Trophoblast cell (in vitro differentiated cells and primary cell): ENCODE measurements around the gene PGM2.

ENCODE experiments used
- DNase-seq, 2 donors: peaks; one replicate each; pipeline ENCODE4 v3.0.0-alpha.2; 2016
- H2AFZ ChIP-seq: 2 replicates; pipeline ENCODE4 v1.6.1; 2013; ENCODE audit warnings: low read length, moderate library complexity, mild to moderate bottlenecking; ENCODE audit not compliant: insufficient read depth, poor library complexity
- H2AK5ac ChIP-seq: 2 replicates; pipeline ENCODE4 v1.6.1; 2013; ENCODE audit warnings: mild to moderate bottlenecking, low read length
- H2BK120ac ChIP-seq: 2 replicates; pipeline ENCODE4 v1.6.1; 2013; ENCODE audit warnings: low read length, mild to moderate bottlenecking, moderate library complexity; ENCODE audit not compliant: insufficient read depth, poor library complexity
- H2BK12ac ChIP-seq: 2 replicates; pipeline ENCODE4 v1.6.1; 2013; ENCODE audit warnings: mild to moderate bottlenecking, low read length, moderate library complexity
- H2BK5ac ChIP-seq: 2 replicates; pipeline ENCODE4 v1.6.1; 2013; ENCODE audit warnings: low read length, low read depth, moderate library complexity, mild to moderate bottlenecking; ENCODE audit not compliant: poor library complexity
- H3K14ac ChIP-seq: 2 replicates; pipeline ENCODE4 v1.6.1; 2013; ENCODE audit warnings: mild to moderate bottlenecking, low read length
- H3K18ac ChIP-seq: 2 replicates; pipeline ENCODE4 v1.6.1; 2013; ENCODE audit warnings: mild to moderate bottlenecking, low read length
- H3K23ac ChIP-seq: 2 replicates; pipeline ENCODE4 v1.6.1; 2013; ENCODE audit warnings: low read length
- H3K27ac ChIP-seq: 2 replicates; pipeline ENCODE4 v1.5.1; 2013; ENCODE audit warnings: low read depth, mild to moderate bottlenecking, inconsistent platforms, low read length, moderate library complexity
- H3K27me3 ChIP-seq: 2 replicates; pipeline ENCODE4 v1.6.1; 2013; ENCODE audit warnings: inconsistent platforms, mild to moderate bottlenecking, low read length, moderate library complexity; ENCODE audit not compliant: insufficient read depth
- H3K36me3 ChIP-seq, 2 experiments: 1 replicate in 1 of 2; 2 replicates in 1 of 2; pipeline ENCODE4 v1.6.1; 2013; ENCODE audit warnings: low read length in 2 of 2, mild to moderate bottlenecking in 2 of 2, moderate library complexity in 1 of 2; ENCODE audit not compliant: insufficient read depth in 2 of 2, control insufficient read depth in 1 of 2
- H3K4ac ChIP-seq: 2 replicates; pipeline ENCODE4 v1.6.1; 2013; ENCODE audit warnings: low read depth, mild to moderate bottlenecking, low read length, moderate library complexity
- H3K4me1 ChIP-seq, 2 experiments: 1 replicate in 1 of 2; 2 replicates in 1 of 2; pipeline ENCODE4 v1.6.1; 2013; ENCODE audit warnings: low read length in 2 of 2, mild to moderate bottlenecking in 2 of 2, moderate library complexity in 1 of 2; ENCODE audit not compliant: insufficient read depth in 2 of 2, control insufficient read depth in 1 of 2
- H3K4me2 ChIP-seq: 2 replicates; pipeline ENCODE4 v1.6.1; 2013; ENCODE audit warnings: inconsistent platforms, mild to moderate bottlenecking, low read length, moderate library complexity
- H3K4me3 ChIP-seq: 2 replicates; pipeline ENCODE4 v1.5.1; 2013; ENCODE audit warnings: mild to moderate bottlenecking, low read depth, low read length, inconsistent platforms
- H3K79me1 ChIP-seq: one replicate; pipeline ENCODE4 v1.6.1; 2013; ENCODE audit warnings: low read length
- H3K79me2 ChIP-seq: 2 replicates; pipeline ENCODE4 v1.6.1; 2013; ENCODE audit warnings: low read length, mild to moderate bottlenecking; ENCODE audit not compliant: control insufficient read depth, insufficient read depth, poor library complexity
- H3K9ac ChIP-seq: 2 replicates; pipeline ENCODE4 v1.6.1; 2013; ENCODE audit warnings: mild to moderate bottlenecking, low read length
- H3K9me3 ChIP-seq: 2 replicates; pipeline ENCODE4 v1.6.1; 2013; ENCODE audit warnings: low read depth, mild to moderate bottlenecking, control low read depth, inconsistent platforms, low read length; ENCODE audit not compliant: insufficient read depth
- H4K12ac ChIP-seq: 2 replicates; pipeline ENCODE4 v1.6.1; 2013; ENCODE audit warnings: low read depth, mild to moderate bottlenecking, low read length, moderate library complexity
- H4K8ac ChIP-seq: 2 replicates; pipeline ENCODE4 v1.6.1; 2013; ENCODE audit warnings: low read depth, mild to moderate bottlenecking, low read length, moderate library complexity
- H4K91ac ChIP-seq: one replicate; pipeline ENCODE4 v1.6.1; 2013; ENCODE audit warnings: low read depth, mild to moderate bottlenecking, low read length, moderate library complexity
- WGBS: extraction: QIAGEN DNeasy Blood & Tissue Kit; methylation state at CpG from one replicate; pipeline ENCODE4 v1.1.7; 2013; ENCODE audit warnings: missing lambda C conversion rate; ENCODE audit not compliant: insufficient read length, insufficient coverage; ENCODE audit errors: extremely low coverage; 5-methylcytosine and 5-hydroxymethylcytosine counted together

PGM2 gene

DNA sequence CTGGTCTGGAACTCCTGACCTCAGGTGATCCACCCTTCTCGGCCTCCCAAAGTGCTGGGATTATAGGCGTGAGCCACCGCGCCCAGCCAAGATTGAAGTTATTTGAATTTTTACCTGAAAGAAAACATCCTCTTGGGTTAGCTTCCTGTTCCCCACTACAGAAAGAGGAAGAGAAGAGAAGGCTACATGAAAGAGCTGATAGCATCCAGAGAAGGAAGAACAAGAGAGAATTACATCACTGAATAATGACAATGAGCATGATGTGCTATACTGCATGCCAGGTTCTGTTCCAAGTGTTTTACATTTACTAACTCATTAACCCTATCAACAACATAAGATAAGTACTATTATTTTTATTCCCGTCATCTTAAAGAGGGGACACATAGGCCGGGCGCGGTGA lies 52.9 kb downstream of the PGM2 start:
- Histone ChIP-seq H2AFZ (no peak overlapping the region), H3K4ac (no peak overlapping the region), H4K8ac (no peak overlapping the region), H3K14ac (no peak overlapping the region), H3K36me3 (no peaks in the 10 kb centered on the region), H3K27me3 (no peaks in the 10 kb centered on the region), H3K9me3 (no peaks in the 10 kb centered on the region), H4K12ac (no peak overlapping the region), H3K79me1 (no peaks in the 10 kb centered on the region), H3K4me3 (no peak overlapping the region), H3K9ac (no peak overlapping the region), H2BK12ac (no peak overlapping the region), H2BK120ac (no peak overlapping the region), H3K4me1 (no peaks in the 10 kb centered on the region), H3K18ac (no peak overlapping the region), H3K27ac (no peak overlapping the region), H4K91ac (no peak overlapping the region), H3K23ac (no peak overlapping the region), H2BK5ac (no peak overlapping the region), H3K79me2 (no peaks in the 10 kb centered on the region), H3K4me2 (no peak overlapping the region), H2AK5ac (no peak overlapping the region)
- no peak for DNase-seq
- no CpG with 5 or more reads among the region's 8 CpGs for WGBS

- no peak overlapping the region for H4K8ac ChIP-seq
- WGBS: no CpG with 5 or more reads among the region's 5 CpGs
- H4K91ac ChIP-seq: no peak overlapping the region
- H3K9ac ChIP-seq: no peak overlapping the region
- H3K27me3 ChIP-seq: no peaks in the 10 kb centered on the region
- H3K23ac ChIP-seq: no peak overlapping the region
- H4K12ac ChIP-seq: no peak overlapping the region
- H2AFZ ChIP-seq: no peak overlapping the region
- no peak overlapping the region for H2BK12ac ChIP-seq
- no peaks in the 10 kb centered on the region for H3K36me3 ChIP-seq
- no peaks in the 10 kb centered on the region for H3K79me2 ChIP-seq
- H3K14ac ChIP-seq: no peak overlapping the region
- no peak overlapping the region for H2BK120ac ChIP-seq
- H2BK5ac ChIP-seq: no peak overlapping the region
- H3K4ac ChIP-seq: no peak overlapping the region
- peaks cover 2% of the 10 kb centered on the region for H3K79me1 ChIP-seq
- no peaks in the 10 kb centered on the region for H3K4me1 ChIP-seq
- no peak overlapping the region for H3K27ac ChIP-seq
- H3K4me3 ChIP-seq: no peak overlapping the region
- H3K9me3 ChIP-seq: peaks cover 1% of the 10 kb centered on the region
- no peak overlapping the region for H3K4me2 ChIP-seq
- no peak overlapping the region for H2AK5ac ChIP-seq
- DNase-seq: no peak
- H3K18ac ChIP-seq: no peak overlapping the region
These were observed 55.3 kb downstream of the PGM2 start for GRCh38 chr4:37881811-37882210.

DNA sequence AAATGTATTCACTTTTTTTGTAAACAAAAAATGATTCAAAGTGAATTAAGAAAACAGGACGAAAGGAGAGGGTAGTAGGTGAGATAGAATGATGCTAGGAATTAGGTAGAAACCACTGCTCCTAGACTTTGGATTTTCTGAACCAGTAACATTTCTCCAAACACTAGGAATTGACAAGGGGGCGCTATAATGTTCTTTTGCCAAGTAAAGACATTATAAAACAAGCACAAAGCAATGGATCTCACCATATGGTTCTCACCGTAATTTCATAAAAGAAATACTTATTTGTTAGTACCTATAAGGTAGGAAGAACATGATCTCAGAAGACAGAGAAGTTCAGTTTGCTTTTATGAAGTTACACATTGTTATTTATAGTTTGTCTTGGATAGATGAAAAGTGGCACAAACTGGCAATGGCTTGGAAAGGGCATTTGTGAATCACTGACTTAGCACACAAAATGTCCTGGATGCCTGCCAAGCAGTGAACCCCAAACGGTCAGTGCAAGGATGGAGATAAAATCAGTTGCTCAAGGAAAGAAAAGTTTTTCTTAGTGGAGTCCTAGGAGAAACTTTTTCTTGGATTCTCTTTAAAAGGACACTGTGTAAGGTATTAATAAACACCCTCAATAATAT lies 56.3 kb downstream of the PGM2 start:
- H2BK120ac ChIP-seq: no peak overlapping the region
- no CpG with 5 or more reads among the region's 4 CpGs for WGBS
- H2AK5ac ChIP-seq: no peak overlapping the region
- H2BK5ac ChIP-seq: no peak overlapping the region
- DNase-seq: no peak
- peaks cover 1% of the 10 kb centered on the region for H3K9me3 ChIP-seq
- H2AFZ ChIP-seq: no peak overlapping the region
- no peak overlapping the region for H3K9ac ChIP-seq
- no peaks in the 10 kb centered on the region for H3K4me1 ChIP-seq
- H4K12ac ChIP-seq: no peak overlapping the region
- H3K27ac ChIP-seq: no peak overlapping the region
- H3K36me3 ChIP-seq: no peaks in the 10 kb centered on the region
- H3K79me1 ChIP-seq: peaks cover 2% of the 10 kb centered on the region
- H3K4ac ChIP-seq: no peak overlapping the region
- no peak overlapping the region for H3K18ac ChIP-seq
- no peak overlapping the region for H4K91ac ChIP-seq
- no peak overlapping the region for H4K8ac ChIP-seq
- no peak overlapping the region for H2BK12ac ChIP-seq
- H3K14ac ChIP-seq: no peak overlapping the region
- H3K23ac ChIP-seq: no peak overlapping the region
- no peak overlapping the region for H3K4me2 ChIP-seq
- no peaks in the 10 kb centered on the region for H3K79me2 ChIP-seq
- H3K4me3 ChIP-seq: no peak overlapping the region
- peaks cover 3% of the 10 kb centered on the region for H3K27me3 ChIP-seq

- no peaks in the 10 kb centered on the region for H3K36me3 ChIP-seq
- WGBS: no CpG with 5 or more reads among the region's 3 CpGs
- no peak overlapping the region for H3K27ac ChIP-seq
- no peak overlapping the region for H3K4ac ChIP-seq
- H3K14ac ChIP-seq: no peak overlapping the region
- no peak overlapping the region for H3K4me3 ChIP-seq
- H2AK5ac ChIP-seq: no peak overlapping the region
- peaks cover 0 to 1% of the 10 kb centered on the region in 2 experiments for H3K4me1 ChIP-seq
- H3K27me3 ChIP-seq: peaks cover 13% of the 10 kb centered on the region
- H2BK5ac ChIP-seq: no peak overlapping the region
- H3K79me1 ChIP-seq: peaks cover 2% of the 10 kb centered on the region
- DNase-seq: no peak
- no peak overlapping the region for H4K91ac ChIP-seq
- H2AFZ ChIP-seq: no peak overlapping the region
- H2BK12ac ChIP-seq: no peak overlapping the region
- no peaks in the 10 kb centered on the region for H3K79me2 ChIP-seq
- H4K8ac ChIP-seq: no peak overlapping the region
- H3K9me3 ChIP-seq: peaks cover 1% of the 10 kb centered on the region
- no peak overlapping the region for H2BK120ac ChIP-seq
- peak overlapping the region; percentile 57 for H3K9ac ChIP-seq
- no peak overlapping the region for H3K18ac ChIP-seq
- H3K4me2 ChIP-seq: no peak overlapping the region
- H3K23ac ChIP-seq: no peak overlapping the region
- no peak overlapping the region for H4K12ac ChIP-seq
These were observed 58.5 kb downstream of the PGM2 start for GRCh38 chr4:37884855-37885487.
